BLaER1 treated with 17β-estradiol and CSF1 and Interleukin-3, amounts not matched to agents 10 nM and 100 nM (cell line): Measurements from ENCODE around the gene CYSTM1.

ENCODE experiments used
- H3K27ac ChIP-seq, 11 experiments: shearing (Covaris generic); formaldehyde crosslinking; 2 replicates each; pipeline ENCODE4 v1.8.1; 2022
- H3K27me3 ChIP-seq, 11 experiments: shearing (Covaris generic); formaldehyde crosslinking; 2 replicates each; pipeline ENCODE4 v1.8.1; 2022
- H3K36me3 ChIP-seq, 11 experiments: shearing (Covaris generic); formaldehyde crosslinking; 2 replicates each; pipeline ENCODE4 v1.8.1; 2022
- H3K4me1 ChIP-seq, 10 experiments: shearing (Covaris generic); formaldehyde crosslinking; 2 replicates each; pipeline ENCODE4 v1.8.1; 2022
- H3K4me2 ChIP-seq, 11 experiments: shearing (Covaris generic); formaldehyde crosslinking; 2 replicates each; pipeline ENCODE4 v1.8.1; 2022
- H3K4me3 ChIP-seq, 10 experiments: shearing (Covaris generic); formaldehyde crosslinking; 2 replicates each; pipeline ENCODE4 v1.8.1; 2022
- H3K9ac ChIP-seq, 11 experiments: shearing (Covaris generic); formaldehyde crosslinking; 2 replicates each; pipeline ENCODE4 v1.8.1; 2022
- H3K9me3 ChIP-seq, 11 experiments: shearing (Covaris generic); formaldehyde crosslinking; replicated peaks in 1 of 11; 2 replicates each; pipeline ENCODE4 v1.8.1; 2022
- H4K20me1 ChIP-seq, 11 experiments: shearing (Covaris generic); formaldehyde crosslinking; 2 replicates each; pipeline ENCODE4 v1.8.1; 2022
- Cebpa-rat ChIP-seq, 11 experiments: shearing (Covaris generic); IDR thresholded peaks; 2 replicates each; pipeline ENCODE4 v1.8.1; 2022

The CYSTM1 gene

DNA sequence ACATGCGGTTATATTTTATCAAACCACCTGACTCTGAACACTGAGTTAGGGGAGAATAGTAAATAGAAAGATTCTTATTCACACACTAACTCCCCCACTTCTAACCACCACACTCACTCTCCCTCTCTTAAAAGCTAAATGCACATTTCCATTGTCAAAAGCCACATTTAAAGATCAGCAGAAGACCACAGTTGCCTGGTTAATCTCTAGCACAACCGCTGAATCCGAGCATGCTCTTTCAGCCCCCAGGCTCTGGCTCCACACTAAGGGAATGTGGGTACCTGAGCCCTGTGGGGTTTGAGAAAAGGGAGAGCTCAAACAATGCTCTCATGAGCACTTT lies 92.2 kb downstream of the CYSTM1 start:
- H3K27ac ChIP-seq = peak overlapping the region; percentile 30 to 74 (median 57); a peak in 21 of 22 replicates
- peak overlapping the region; percentile 75 to 93 (median 85) for H3K4me2 ChIP-seq
- peaks cover 36 to 47% (median 40%) of the 10 kb centered on the region in 10 experiments for H3K4me1 ChIP-seq
- TF ChIP-seq Cebpa-rat (IDR thresholded peaks at IDR 0.05) = no peak
- H3K36me3 ChIP-seq = peaks cover 5 to 32% (median 18%) of the 10 kb centered on the region in 11 experiments; a peak in 14 of 22 replicates
- H3K9ac ChIP-seq = peak overlapping the region; percentile 18 to 71 (median 49); a peak in 20 of 22 replicates
- H4K20me1 ChIP-seq = peaks cover 0 to 21% (median 0%) of the 10 kb centered on the region in 11 experiments; a peak in 7 of 22 replicates
- no peaks in the 10 kb centered on the region for H3K9me3 ChIP-seq
- no peaks in the 10 kb centered on the region for H3K27me3 ChIP-seq
- peak overlapping the region in 4 of 10 experiments; percentile 18 to 36 (median 24); a peak in 2 of 20 replicates for H3K4me3 ChIP-seq

DNA sequence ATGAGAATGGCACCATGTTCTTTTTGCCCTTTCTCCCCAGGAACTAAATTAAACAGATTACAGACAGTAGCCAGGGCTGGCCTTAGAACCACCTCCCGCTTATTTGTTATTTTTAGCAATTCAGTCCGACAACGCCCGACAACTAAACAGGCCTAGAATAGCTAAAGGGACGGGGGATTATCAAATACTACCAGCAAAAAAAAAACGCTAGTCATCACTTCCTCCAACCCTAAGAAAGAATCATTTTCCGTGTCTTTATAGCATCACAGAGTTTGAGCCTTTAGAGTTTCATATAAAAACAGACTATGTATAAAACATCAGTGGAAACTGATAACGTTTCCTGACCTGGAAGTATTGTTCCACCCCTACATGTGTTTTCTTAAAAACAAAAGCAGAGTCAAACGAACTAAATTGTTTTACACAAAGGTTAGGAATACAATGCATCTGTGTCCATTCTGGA lies 92.6 kb downstream of the CYSTM1 start:
- no peaks in the 10 kb centered on the region for H3K27me3 ChIP-seq
- peaks cover 35 to 45% (median 40%) of the 10 kb centered on the region in 10 experiments for H3K4me1 ChIP-seq
- TF ChIP-seq Cebpa-rat (IDR thresholded peaks at IDR 0.05) = no peak
- peaks cover 5 to 29% (median 14%) of the 10 kb centered on the region in 11 experiments; a peak in 15 of 22 replicates for H3K36me3 ChIP-seq
- peaks cover 0 to 21% (median 0%) of the 10 kb centered on the region in 11 experiments; a peak in 7 of 22 replicates for H4K20me1 ChIP-seq
- no peaks in the 10 kb centered on the region for H3K9me3 ChIP-seq
- H3K4me2 ChIP-seq = peak overlapping the region; percentile 75 to 93 (median 85)
- peak overlapping the region; percentile 18 to 71 (median 49); a peak in 21 of 22 replicates for H3K9ac ChIP-seq
- peak overlapping the region in 3 of 10 experiments; percentile 18 to 36 (median 24); a peak in 2 of 20 replicates for H3K4me3 ChIP-seq
- H3K27ac ChIP-seq = peak overlapping the region; percentile 30 to 74 (median 57); a peak in 21 of 22 replicates

DNA sequence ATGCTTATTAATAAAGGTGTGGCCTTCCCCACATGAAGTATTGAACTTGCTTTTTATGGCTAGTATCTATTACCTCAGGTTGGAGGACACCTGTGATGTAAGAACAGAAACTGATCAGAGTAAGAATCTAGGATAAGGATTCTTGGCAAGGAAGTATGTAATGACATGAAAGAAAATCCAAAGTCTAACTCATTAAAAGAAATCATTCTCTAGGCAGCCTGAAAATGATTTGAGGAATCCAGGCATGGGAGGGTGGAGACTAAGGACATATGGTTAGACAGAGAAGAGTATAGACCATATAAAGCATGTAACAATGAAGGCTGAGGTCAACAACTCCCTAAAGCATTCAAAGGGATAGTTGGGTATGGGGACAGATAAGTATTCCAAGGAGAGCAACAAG lies 95.0 kb downstream of the CYSTM1 start:
- Histone ChIP-seq H4K20me1 (peaks cover 0 to 21% (median 0%) of the 10 kb centered on the region in 11 experiments; a peak in 7 of 22 replicates), H3K4me1 (peaks cover 35 to 63% (median 45%) of the 10 kb centered on the region in 10 experiments), H3K4me2 (no peak overlapping the region), H3K36me3 (peaks cover 0 to 40% (median 25%) of the 10 kb centered on the region in 11 experiments; a peak in 17 of 22 replicates), H3K9me3 (no peaks in the 10 kb centered on the region), H3K4me3 (no peak overlapping the region), H3K9ac (no peak overlapping the region), H3K27me3 (no peaks in the 10 kb centered on the region), H3K27ac (no peak overlapping the region)
- TF ChIP-seq Cebpa-rat (IDR thresholded peaks at IDR 0.05) = no peak

DNA sequence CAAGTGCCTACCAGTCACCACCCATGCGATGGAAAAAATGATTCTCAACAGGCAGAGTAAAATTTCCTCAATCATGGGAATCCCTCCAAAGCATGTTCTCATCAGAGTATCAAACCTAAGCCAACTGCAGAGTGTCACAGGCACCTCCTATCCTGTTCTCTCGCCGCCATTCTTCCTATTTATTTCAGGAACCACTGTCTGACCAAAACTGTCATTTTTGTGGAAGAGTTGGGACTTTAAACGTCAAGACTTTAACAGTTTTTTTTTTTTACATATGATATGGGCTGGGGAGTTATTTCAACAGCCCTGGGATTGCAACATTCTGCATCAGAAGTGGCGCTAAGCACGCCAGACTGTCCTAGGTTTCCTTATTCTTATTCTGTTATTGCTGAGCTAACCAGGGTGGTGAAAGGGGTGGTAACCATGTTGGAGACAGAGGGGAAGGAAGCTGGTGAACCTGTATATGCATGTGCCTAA lies 98.5 kb downstream of the CYSTM1 start:
- Histone ChIP-seq H3K9me3 (peaks cover 0 to 7% (median 0%) of the 10 kb centered on the region in 11 experiments; a peak in 3 of 22 replicates), H3K36me3 (peaks cover 17 to 75% (median 51%) of the 10 kb centered on the region in 11 experiments; a peak in 21 of 22 replicates), H3K27me3 (no peaks in the 10 kb centered on the region), H3K27ac (peak overlapping the region in 6 of 11 experiments; percentile 3 to 50 (median 42); a peak in 9 of 22 replicates), H3K4me2 (peak overlapping the region in 8 of 11 experiments; percentile 4 to 64 (median 46); a peak in 12 of 22 replicates), H3K4me1 (peaks cover under 1 to 38% (median 10%) of the 10 kb centered on the region in 10 experiments; a peak in 18 of 20 replicates), H3K4me3 (no peak overlapping the region), H3K9ac (peak overlapping the region in 1 of 11 experiments; percentile 15; a peak in 2 of 22 replicates), H4K20me1 (no peaks in the 10 kb centered on the region; a peak in 1 of 22 replicates)
- TF ChIP-seq Cebpa-rat (IDR thresholded peaks at IDR 0.05) = peak in 2 of 11 experiments; percentile 35 to 53; a peak in 3 of 22 replicates

DNA sequence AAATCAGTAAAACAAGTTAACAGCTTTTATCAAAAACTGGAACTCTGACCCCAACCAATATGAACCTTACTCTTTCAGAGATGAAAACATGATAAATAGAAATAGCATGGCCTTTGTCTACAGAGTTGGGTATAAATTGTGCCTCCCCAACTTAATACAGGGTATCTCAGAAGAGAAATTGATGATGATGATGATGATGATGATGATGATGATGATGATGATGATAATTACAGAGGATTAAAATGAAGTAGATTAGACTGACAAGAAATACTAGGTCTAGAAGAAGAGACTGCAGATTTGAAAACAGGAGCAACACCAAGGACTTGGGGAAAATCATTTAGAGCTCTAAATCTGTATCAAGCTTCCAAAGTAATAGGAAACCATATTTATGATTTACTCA lies 100.8 kb downstream of the CYSTM1 start:
- Histone ChIP-seq H3K9ac (no peak overlapping the region), H3K9me3 (peaks cover 0 to 7% (median 0%) of the 10 kb centered on the region in 11 experiments; a peak in 3 of 22 replicates), H3K36me3 (peaks cover 30 to 78% (median 57%) of the 10 kb centered on the region in 11 experiments), H3K27ac (no peak overlapping the region), H3K4me2 (no peak overlapping the region), H3K27me3 (no peaks in the 10 kb centered on the region), H3K4me3 (no peak overlapping the region), H3K4me1 (peaks cover 0 to 38% (median 8%) of the 10 kb centered on the region in 10 experiments; a peak in 14 of 20 replicates), H4K20me1 (no peaks in the 10 kb centered on the region; a peak in 1 of 22 replicates)
- TF ChIP-seq Cebpa-rat (IDR thresholded peaks at IDR 0.05) = no peak

DNA sequence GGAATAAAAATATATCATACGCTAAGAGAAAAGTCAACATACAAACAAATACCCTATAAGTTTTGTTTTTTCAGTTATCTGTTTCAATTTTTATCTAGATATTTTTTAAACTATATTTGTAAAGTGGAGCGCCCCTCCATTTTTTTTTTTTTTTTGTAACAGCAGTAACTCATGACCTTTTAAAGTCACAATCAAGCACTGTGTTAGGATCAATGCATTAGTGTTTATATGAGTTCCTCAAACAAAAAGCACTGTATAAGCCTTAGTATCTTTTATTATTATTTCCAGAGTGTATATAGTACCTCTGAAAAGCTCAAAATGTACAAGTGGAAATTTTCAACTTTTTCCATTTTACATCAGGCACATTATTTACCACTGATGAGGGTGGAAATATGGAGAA lies 107.3 kb downstream of the CYSTM1 start:
- Histone ChIP-seq H3K9me3 (peaks cover 0 to 7% (median 0%) of the 10 kb centered on the region in 11 experiments; a peak in 3 of 22 replicates), H3K27ac (no peak overlapping the region), H3K4me1 (peaks cover 0 to 21% (median 13%) of the 10 kb centered on the region in 10 experiments; a peak in 12 of 20 replicates), H3K4me2 (no peak overlapping the region), H3K4me3 (no peak overlapping the region), H3K9ac (no peak overlapping the region), H4K20me1 (peaks cover 0 to 18% (median 0%) of the 10 kb centered on the region in 11 experiments; a peak in 4 of 22 replicates), H3K27me3 (no peaks in the 10 kb centered on the region), H3K36me3 (peaks cover 19 to 44% (median 27%) of the 10 kb centered on the region in 11 experiments)
- TF ChIP-seq Cebpa-rat (IDR thresholded peaks at IDR 0.05) = no peak

DNA sequence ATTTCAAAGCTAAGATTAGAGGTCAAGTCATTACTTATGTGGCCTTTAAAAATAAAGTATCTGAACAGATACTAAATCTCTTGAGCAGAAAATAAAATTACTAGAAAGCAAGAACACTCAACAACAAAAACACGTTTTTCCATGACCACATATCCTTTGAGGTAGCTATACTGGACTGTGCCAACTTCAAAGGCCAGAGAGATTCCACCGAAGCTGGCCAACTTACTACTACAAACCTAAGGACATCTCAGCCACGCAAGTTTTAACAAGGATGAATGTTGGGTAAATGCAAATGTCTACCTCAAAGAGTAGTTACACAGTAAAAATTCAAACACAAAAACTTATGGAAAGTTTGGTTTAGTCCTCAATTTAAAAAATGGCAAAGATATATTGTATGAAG lies 109.0 kb downstream of the CYSTM1 start:
- Histone ChIP-seq H3K4me3 (no peak overlapping the region), H3K4me2 (no peak overlapping the region), H3K36me3 (peaks cover 9 to 42% (median 16%) of the 10 kb centered on the region in 11 experiments; a peak in 19 of 22 replicates), H3K4me1 (peaks cover 0 to 30% (median 13%) of the 10 kb centered on the region in 10 experiments; a peak in 12 of 20 replicates), H3K9me3 (no peaks in the 10 kb centered on the region), H3K27ac (no peak overlapping the region), H4K20me1 (peaks cover 0 to 33% (median 11%) of the 10 kb centered on the region in 11 experiments; a peak in 11 of 22 replicates), H3K27me3 (no peaks in the 10 kb centered on the region), H3K9ac (no peak overlapping the region)
- TF ChIP-seq Cebpa-rat (IDR thresholded peaks at IDR 0.05) = no peak

DNA sequence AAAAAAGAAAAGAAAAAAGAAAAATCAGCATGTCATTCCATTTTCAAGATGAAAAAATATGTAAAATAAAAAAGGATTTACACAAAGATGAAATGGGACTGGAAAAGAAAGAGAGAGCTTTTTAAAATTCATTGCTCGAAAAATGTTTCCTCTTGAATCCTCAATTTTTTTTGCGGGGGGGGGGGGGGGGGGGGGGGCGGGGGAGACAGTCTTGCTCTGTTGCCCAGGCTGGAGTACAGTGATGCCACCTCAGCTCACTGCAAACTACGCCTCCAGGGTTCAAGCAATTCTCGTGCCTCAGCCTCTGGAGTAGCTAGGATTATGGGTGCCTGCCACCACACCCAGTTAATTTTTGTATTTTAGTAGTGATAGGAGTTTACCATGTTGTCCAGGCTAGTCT lies 111.4 kb downstream of the CYSTM1 start:
- no peaks in the 10 kb centered on the region for H3K9me3 ChIP-seq
- TF ChIP-seq Cebpa-rat (IDR thresholded peaks at IDR 0.05) = no peak
- peaks cover 1 to 42% (median 17%) of the 10 kb centered on the region in 11 experiments; a peak in 15 of 22 replicates for H3K36me3 ChIP-seq
- peaks cover 0 to 41% (median 11%) of the 10 kb centered on the region in 11 experiments; a peak in 11 of 22 replicates for H4K20me1 ChIP-seq
- H3K27me3 ChIP-seq = no peaks in the 10 kb centered on the region
- H3K4me3 ChIP-seq = no peak overlapping the region
- peaks cover 0 to 30% (median 13%) of the 10 kb centered on the region in 10 experiments; a peak in 12 of 20 replicates for H3K4me1 ChIP-seq
- no peak overlapping the region for H3K4me2 ChIP-seq
- H3K27ac ChIP-seq = no peak overlapping the region
- H3K9ac ChIP-seq = no peak overlapping the region
